Measurements from ENCODE around the gene ABCA12.

Gene ABCA12

DNA sequence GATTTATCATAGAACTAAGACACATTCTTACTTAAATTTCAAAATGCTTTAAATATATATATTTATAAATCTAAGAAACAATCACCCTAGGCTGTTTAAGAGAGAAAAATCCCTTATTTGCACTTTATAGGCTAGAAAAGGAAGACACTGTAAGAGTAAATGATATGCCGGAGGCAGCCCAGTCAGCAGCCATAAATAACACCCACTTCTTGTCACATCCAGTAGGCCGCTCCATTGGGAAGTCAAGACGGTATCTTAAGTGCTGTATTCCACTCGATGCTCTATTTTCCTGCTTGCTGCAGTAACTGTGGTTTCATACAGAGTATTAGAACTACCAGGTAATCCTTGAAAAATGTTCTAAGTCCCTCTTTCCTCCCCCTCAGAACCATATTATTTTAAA lies 57.9 kb downstream of the ABCA12 start:
- no peak overlapping the region for H3K27ac ChIP-seq
- DNase-seq (ENCODE audit: low spot score) = no peak
- TF ChIP-seq, protein P1, sequence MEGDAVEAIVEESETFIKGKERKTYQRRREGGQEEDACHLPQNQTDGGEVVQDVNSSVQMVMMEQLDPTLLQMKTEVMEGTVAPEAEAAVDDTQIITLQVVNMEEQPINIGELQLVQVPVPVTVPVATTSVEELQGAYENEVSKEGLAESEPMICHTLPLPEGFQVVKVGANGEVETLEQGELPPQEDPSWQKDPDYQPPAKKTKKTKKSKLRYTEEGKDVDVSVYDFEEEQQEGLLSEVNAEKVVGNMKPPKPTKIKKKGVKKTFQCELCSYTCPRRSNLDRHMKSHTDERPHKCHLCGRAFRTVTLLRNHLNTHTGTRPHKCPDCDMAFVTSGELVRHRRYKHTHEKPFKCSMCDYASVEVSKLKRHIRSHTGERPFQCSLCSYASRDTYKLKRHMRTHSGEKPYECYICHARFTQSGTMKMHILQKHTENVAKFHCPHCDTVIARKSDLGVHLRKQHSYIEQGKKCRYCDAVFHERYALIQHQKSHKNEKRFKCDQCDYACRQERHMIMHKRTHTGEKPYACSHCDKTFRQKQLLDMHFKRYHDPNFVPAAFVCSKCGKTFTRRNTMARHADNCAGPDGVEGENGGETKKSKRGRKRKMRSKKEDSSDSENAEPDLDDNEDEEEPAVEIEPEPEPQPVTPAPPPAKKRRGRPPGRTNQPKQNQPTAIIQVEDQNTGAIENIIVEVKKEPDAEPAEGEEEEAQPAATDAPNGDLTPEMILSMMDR (conservative IDR thresholded peaks at IDR 0.05; ENCODE audit: low read depth) = no peak
- ChIA-PET CTCF (no interaction called here), POLR2A (ENCODE audit: low non-redundant PET) (no interaction called here)

GRCh38 chr2:215071676-215072075 lies 66.8 kb downstream of the ABCA12 start:
- H3K27ac ChIP-seq = no peak overlapping the region
- peak; percentile 24 for DNase-seq (ENCODE audit: low spot score)
- ChIA-PET CTCF (no interaction called here), POLR2A (ENCODE audit: low non-redundant PET) (no interaction called here)
- TF ChIP-seq, protein P1 (conservative IDR thresholded peaks at IDR 0.05; ENCODE audit: low read depth) = no peak

DNA sequence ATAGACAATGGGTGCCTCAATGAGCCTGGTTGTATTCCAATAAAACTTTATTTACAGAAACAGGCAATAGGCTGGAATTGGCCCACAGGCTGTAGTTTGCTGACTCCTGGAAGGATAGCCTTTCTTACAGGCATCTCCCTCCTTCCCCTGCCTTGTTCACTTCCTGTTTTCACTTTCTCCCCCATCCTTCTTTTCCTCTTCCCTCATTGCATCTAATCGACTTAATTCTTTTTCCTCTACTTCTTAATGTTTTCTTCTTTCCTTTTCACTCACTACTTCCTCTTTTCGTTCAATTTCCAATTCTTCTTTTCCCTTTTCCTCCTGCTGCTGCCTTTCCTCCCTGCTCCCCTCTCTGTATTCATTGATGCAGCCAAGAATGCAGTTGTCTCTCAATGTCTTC lies 70.0 kb downstream of the ABCA12 start:
- ChIA-PET POLR2A (ENCODE audit: low non-redundant PET) (no interaction called here), CTCF (no interaction called here)
- DNase-seq (ENCODE audit: low spot score) = no peak
- TF ChIP-seq, protein P1 (conservative IDR thresholded peaks at IDR 0.05; ENCODE audit: low read depth) = no peak
- H3K27ac ChIP-seq = no peak overlapping the region

DNA sequence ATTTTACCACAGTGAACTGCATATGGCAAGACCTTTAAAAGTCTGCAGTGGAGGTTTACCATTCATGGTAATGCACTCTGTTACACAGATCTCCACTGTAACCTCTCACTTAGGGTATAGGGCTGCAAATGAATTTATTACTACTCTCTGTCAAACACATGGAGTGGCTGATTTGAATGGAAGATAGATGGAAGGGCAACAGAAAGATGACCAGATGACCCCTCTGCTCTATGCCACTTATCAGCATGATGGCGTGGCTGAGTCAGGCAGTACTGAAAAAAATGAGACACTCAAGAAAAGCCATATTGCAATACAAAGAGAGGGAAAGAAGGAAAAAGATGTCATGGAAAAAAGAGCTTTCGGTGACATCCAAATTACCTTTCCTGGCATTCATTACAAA lies 72.3 kb downstream of the ABCA12 start:
- DNase-seq (ENCODE audit: low spot score) = no peak
- TF ChIP-seq, protein P1 (conservative IDR thresholded peaks at IDR 0.05; ENCODE audit: low read depth) = no peak
- no peak overlapping the region for H3K27ac ChIP-seq
- ChIA-PET CTCF (interaction anchor here (0.7 kb wide), 1 partner anchor 199 kb away, joined by 3 read pairs; no protein-coding TSS in a partner anchor), POLR2A (ENCODE audit: low non-redundant PET) (no interaction called here)

DNA sequence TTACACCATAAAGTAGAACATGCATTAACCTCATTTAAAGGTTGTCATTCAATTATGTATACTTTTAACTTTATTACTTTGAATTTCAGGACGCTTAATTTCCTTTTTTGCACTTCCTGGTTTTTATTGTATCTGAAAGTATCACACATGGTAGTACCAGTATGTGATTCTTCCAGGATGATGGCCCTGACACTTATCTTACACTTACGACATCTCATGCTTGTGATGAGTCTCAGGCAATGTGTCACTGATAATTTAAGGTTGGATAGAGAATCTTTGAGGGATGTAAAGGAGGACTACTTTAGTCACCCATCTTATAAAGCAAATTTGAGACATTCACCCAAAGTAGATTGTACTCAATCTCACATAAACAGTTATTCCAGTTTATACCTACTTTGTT lies 74.9 kb downstream of the ABCA12 start:
- DNase-seq (ENCODE audit: low spot score) = no peak
- TF ChIP-seq, protein P1 (conservative IDR thresholded peaks at IDR 0.05; ENCODE audit: low read depth) = no peak
- POLR2A ChIA-PET (ENCODE audit: low non-redundant PET) = no interaction called here
- H3K27ac ChIP-seq = no peak overlapping the region
- CTCF ChIA-PET = no interaction called here

GRCh38 chr2:215060861-215061536 lies 77.4 kb downstream of the ABCA12 start:
- TF ChIP-seq, protein P1 (conservative IDR thresholded peaks at IDR 0.05; ENCODE audit: low read depth) = no peak
- no peak for DNase-seq (ENCODE audit: low spot score)
- POLR2A ChIA-PET (ENCODE audit: low non-redundant PET) = no interaction called here
- CTCF ChIA-PET = interaction anchor here (0.7 kb wide), 1 partner anchor 40 kb away, joined by 5 read pairs; no protein-coding TSS in a partner anchor
- H3K27ac ChIP-seq = no peak overlapping the region
